Measurements from ENCODE around the gene DDRGK1. TPM values are rescaled to one million over a fixed set of nuclear protein-coding genes. Genes with fewer than 3 reads are reported as not detected.

DDRGK1 gene
- total RNA-seq, 1 donor from 2014 or later, result 59.3 TPM

DNA sequence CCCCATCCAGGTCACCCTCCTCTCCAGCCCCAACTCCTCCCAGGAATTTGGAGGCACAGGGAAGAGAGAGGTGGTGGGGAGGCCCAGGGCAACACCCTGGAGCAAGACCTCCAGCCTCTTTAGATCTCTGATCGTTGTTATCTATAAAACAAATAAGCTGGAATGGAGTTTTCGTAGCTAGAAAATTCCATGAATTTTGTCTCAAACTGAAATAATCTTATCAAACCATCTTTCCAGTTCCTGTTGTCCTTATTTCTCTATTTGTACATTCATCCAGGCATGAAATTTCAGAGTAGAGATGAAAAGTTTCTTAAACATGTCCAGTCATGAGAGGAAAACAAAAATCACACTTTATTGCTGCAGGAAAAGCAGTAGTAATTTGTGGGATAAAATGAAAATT lies 40.7 kb upstream of the DDRGK1 start:
- Mint-ChIP-seq H3K27me3 (ENCODE audit: unreplicated experiment) (peaks cover 18% of the 10 kb centered on the region), H3K9me3 (ENCODE audit: unreplicated experiment) (peaks cover 10% of the 10 kb centered on the region), H3K4me3 (ENCODE audit: unreplicated experiment) (no peak overlapping the region)

DNA sequence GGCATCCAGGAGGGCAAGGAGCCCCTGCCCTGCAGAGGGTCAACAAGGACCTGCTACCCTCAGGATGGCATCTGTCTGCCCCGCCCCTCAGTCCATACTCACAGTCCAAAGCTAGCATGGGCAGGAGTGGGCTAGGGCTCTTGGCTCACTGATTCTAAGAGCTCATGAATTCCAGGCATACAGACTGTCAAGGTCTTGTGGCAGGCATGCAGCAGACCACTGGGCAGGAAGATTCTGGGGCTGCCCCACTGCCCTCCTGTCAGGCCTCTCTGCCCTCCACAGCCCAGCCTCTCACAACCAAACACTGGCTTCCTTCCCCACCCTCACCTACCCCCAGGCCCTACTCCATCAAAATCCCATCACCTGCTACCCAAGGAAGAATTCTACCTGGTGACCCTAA lies 40.1 kb upstream of the DDRGK1 start:
- peaks cover 2% of the 10 kb centered on the region for H3K4me1 Mint-ChIP-seq (ENCODE audit: low read depth, unreplicated experiment)
- H3K9me3 Mint-ChIP-seq (ENCODE audit: unreplicated experiment), result peaks cover 10% of the 10 kb centered on the region
- no peak overlapping the region for H3K4me3 Mint-ChIP-seq (ENCODE audit: unreplicated experiment)
- DNase-seq, result no peak
- H3K27ac Mint-ChIP-seq (ENCODE audit: unreplicated experiment), result no peak overlapping the region
- TF ChIP-seq, protein P1, sequence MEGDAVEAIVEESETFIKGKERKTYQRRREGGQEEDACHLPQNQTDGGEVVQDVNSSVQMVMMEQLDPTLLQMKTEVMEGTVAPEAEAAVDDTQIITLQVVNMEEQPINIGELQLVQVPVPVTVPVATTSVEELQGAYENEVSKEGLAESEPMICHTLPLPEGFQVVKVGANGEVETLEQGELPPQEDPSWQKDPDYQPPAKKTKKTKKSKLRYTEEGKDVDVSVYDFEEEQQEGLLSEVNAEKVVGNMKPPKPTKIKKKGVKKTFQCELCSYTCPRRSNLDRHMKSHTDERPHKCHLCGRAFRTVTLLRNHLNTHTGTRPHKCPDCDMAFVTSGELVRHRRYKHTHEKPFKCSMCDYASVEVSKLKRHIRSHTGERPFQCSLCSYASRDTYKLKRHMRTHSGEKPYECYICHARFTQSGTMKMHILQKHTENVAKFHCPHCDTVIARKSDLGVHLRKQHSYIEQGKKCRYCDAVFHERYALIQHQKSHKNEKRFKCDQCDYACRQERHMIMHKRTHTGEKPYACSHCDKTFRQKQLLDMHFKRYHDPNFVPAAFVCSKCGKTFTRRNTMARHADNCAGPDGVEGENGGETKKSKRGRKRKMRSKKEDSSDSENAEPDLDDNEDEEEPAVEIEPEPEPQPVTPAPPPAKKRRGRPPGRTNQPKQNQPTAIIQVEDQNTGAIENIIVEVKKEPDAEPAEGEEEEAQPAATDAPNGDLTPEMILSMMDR (IDR thresholded peaks at IDR 0.05; ENCODE audit: partially characterized antibody, unreplicated experiment), result no peak
- H3K36me3 Mint-ChIP-seq (ENCODE audit: unreplicated experiment), result no peaks in the 10 kb centered on the region
- H3K27me3 Mint-ChIP-seq (ENCODE audit: unreplicated experiment), result peaks cover 17% of the 10 kb centered on the region

More for the DNA sequence above, 40.7 kb upstream of the DDRGK1 start:
- no peak for DNase-seq
- Mint-ChIP-seq H3K27ac (ENCODE audit: unreplicated experiment) (no peak overlapping the region), H3K36me3 (ENCODE audit: unreplicated experiment) (no peaks in the 10 kb centered on the region), H3K4me1 (ENCODE audit: low read depth, unreplicated experiment) (peaks cover 2% of the 10 kb centered on the region)
- TF ChIP-seq, protein P1 (IDR thresholded peaks at IDR 0.05; ENCODE audit: partially characterized antibody, unreplicated experiment), result no peak

DNA sequence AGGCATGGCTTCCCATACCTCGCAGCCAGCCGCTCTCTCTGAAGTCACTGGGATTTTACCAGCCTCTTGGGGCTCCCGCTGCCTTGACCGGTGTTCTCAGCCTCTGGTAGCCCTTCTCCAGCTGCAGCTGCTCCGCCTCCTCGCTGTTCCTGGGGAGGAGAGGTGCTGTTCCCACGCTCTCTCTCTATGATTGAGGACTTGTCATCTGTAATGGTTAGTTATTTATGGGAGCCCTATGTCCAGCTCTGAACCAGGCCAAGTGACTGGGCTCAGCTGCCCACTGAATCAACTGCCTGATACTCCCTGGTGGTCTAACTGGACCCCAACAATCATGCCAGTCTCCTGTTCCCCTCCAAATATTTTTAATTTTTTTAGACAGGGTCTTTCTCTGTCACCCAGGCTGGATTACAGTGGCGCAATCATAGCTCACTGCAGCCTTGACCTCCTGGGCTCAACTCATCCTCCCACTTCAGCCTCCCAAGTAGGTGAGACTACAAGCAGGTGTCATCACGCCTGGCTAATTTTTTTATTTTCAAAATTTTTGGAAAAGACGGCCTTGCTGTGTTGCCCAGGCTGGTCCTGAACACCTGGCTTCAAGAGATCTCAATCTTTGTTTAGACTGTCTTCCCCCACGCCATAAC lies 39.4 kb upstream of the DDRGK1 start:
- DNase-seq, result no peak
- H3K27ac Mint-ChIP-seq (ENCODE audit: unreplicated experiment), result no peak overlapping the region
- H3K27me3 Mint-ChIP-seq (ENCODE audit: unreplicated experiment), result peaks cover 18% of the 10 kb centered on the region

DNA sequence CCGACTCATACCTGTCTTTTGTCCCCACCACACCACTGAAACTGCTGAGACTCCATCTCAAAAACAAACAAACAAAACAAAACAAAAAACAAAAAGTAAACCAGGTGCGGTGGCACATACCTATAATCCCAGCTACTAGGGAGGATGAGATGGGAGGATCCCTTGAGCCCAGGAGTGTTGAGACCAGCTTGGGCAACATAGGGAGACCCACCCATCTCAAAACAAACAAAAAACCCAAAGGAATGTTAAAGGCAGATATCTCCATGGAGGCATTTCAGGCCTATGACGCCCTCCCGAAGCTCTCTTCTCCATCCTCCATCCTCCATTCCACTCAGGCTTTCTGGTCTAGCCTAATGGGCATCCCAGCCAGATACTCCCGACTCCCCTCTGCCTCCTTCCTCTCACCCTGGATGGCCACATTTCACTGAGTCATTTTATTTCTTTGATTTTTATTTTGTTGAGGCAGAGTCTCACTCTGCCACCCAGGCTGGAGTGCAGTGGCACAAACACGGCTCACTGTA lies 37.8 kb upstream of the DDRGK1 start:
- TF ChIP-seq, protein P1 (IDR thresholded peaks at IDR 0.05; ENCODE audit: partially characterized antibody, unreplicated experiment), result no peak
- no peak overlapping the region for H3K4me3 Mint-ChIP-seq (ENCODE audit: unreplicated experiment)
- H3K27ac Mint-ChIP-seq (ENCODE audit: unreplicated experiment), result no peak overlapping the region
- H3K4me1 Mint-ChIP-seq (ENCODE audit: low read depth, unreplicated experiment), result peaks cover 2% of the 10 kb centered on the region
- no peaks in the 10 kb centered on the region for H3K36me3 Mint-ChIP-seq (ENCODE audit: unreplicated experiment)
- H3K27me3 Mint-ChIP-seq (ENCODE audit: unreplicated experiment), result peaks cover 16% of the 10 kb centered on the region
- no peak for DNase-seq
- peaks cover 11% of the 10 kb centered on the region for H3K9me3 Mint-ChIP-seq (ENCODE audit: unreplicated experiment)

More for the DNA sequence above, 39.4 kb upstream of the DDRGK1 start:
- H3K4me3 Mint-ChIP-seq (ENCODE audit: unreplicated experiment), result no peak overlapping the region
- H3K4me1 Mint-ChIP-seq (ENCODE audit: low read depth, unreplicated experiment), result peaks cover 2% of the 10 kb centered on the region
- H3K36me3 Mint-ChIP-seq (ENCODE audit: unreplicated experiment), result no peaks in the 10 kb centered on the region
- TF ChIP-seq, protein P1 (IDR thresholded peaks at IDR 0.05; ENCODE audit: partially characterized antibody, unreplicated experiment), result no peak
- peaks cover 11% of the 10 kb centered on the region for H3K9me3 Mint-ChIP-seq (ENCODE audit: unreplicated experiment)

DNA sequence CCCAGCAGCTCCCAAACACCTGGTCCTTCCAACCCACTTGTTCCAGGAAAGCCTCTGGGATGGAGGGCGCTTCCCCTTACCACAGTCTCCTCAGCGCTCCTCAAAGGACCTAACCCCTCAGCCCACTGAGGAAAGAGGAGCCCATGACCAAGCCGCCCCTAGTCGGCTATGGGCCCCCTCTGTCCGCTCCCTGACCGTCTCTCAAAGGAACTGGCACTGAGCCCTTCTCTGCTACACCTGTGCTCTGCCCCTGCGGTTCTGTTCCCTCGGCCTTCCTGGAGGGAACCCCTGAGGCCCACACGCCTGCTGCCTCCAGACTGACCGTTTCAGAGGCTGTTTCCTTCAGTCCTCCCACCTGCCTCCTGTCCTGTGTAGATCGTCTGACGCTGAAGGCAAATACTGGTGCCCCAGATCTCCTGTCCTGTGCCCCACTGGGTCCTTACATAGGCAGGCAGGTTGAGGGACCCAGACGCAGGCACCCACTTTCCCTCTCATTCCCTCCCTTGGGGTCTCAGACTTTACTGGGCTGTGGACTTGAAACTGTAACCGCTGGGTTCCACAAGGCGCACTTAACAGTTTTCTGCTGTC lies 36.4 kb upstream of the DDRGK1 start:
- peaks cover 18% of the 10 kb centered on the region for H3K27me3 Mint-ChIP-seq (ENCODE audit: unreplicated experiment)
- TF ChIP-seq, protein P1 (IDR thresholded peaks at IDR 0.05; ENCODE audit: partially characterized antibody, unreplicated experiment), result no peak

More for the DNA sequence above, 36.4 kb upstream of the DDRGK1 start:
- Mint-ChIP-seq H3K4me1 (ENCODE audit: low read depth, unreplicated experiment) (peaks cover 12% of the 10 kb centered on the region), H3K36me3 (ENCODE audit: unreplicated experiment) (no peaks in the 10 kb centered on the region), H3K4me3 (ENCODE audit: unreplicated experiment) (peak overlapping the region; percentile 55), H3K27ac (ENCODE audit: unreplicated experiment) (no peak overlapping the region), H3K9me3 (ENCODE audit: unreplicated experiment) (peaks cover 8% of the 10 kb centered on the region)
- DNase-seq, result no peak
